ENCODE data around the gene MDH2.
"Not testable (repeated sequence)": the region's sequence is repeated elsewhere in the genome, so short reads cannot be mapped to it uniquely, and the experiment has no call there.

MDH2 gene

GRCh38 chr7:76072243-76073148 is 24.6 kb downstream of the MDH2 start:
- no peak for DNase-seq

GRCh38 chr7:76073335-76073990 is 25.6 kb downstream of the MDH2 start:
- DNase-seq = no peak

GRCh38 chr7:76074306-76074971 is 26.5 kb downstream of the MDH2 start:
- DNase-seq = no peak

GRCh38 chr7:76074972-76075370 is 27.1 kb downstream of the MDH2 start:
- no peak for DNase-seq

GRCh38 chr7:76076995-76077394 is 29.1 kb downstream of the MDH2 start:
- no peak for DNase-seq

- DNase-seq = peak; percentile 31
These were observed 29.5 kb downstream of the MDH2 start for GRCh38 chr7:76077435-76077834.

- DNase-seq = no peak
These were observed 32.3 kb downstream of the MDH2 start for GRCh38 chr7:76080204-76080603.

GRCh38 chr7:76084115-76084514 is 36.2 kb downstream of the MDH2 start:
- not testable (repeated sequence) for DNase-seq

- no peak for DNase-seq
These were observed 38.2 kb downstream of the MDH2 start for GRCh38 chr7:76086070-76086469.

- DNase-seq = not testable (repeated sequence)
These were observed 39.5 kb downstream of the MDH2 start for GRCh38 chr7:76087362-76087791.

- DNase-seq = peak; percentile 46
These were observed 42.1 kb downstream of the MDH2 start for GRCh38 chr7:76089865-76090475.

- DNase-seq = no peak
These were observed 43.6 kb downstream of the MDH2 start for GRCh38 chr7:76091506-76091905.

- not testable (repeated sequence) for DNase-seq
These were observed 45.6 kb downstream of the MDH2 start for GRCh38 chr7:76093531-76093930.

- not testable (repeated sequence) for DNase-seq
These were observed 46.4 kb downstream of the MDH2 start for GRCh38 chr7:76094326-76094725.

- no peak for DNase-seq
These were observed 48.0 kb downstream of the MDH2 start for GRCh38 chr7:76095908-76096307.

GRCh38 chr7:76101693-76102437 is 54.0 kb downstream of the MDH2 start:
- DNase-seq = not testable (repeated sequence)

- not testable (repeated sequence) for DNase-seq
These were observed 55.9 kb downstream of the MDH2 start for GRCh38 chr7:76103788-76104187.

- DNase-seq = not testable (repeated sequence)
These were observed 58.2 kb downstream of the MDH2 start for GRCh38 chr7:76106130-76106529.

GRCh38 chr7:76106893-76107292 is 59.0 kb downstream of the MDH2 start:
- no peak for DNase-seq

- peak; percentile 92 for DNase-seq
These were observed 60.8 kb downstream of the MDH2 start for GRCh38 chr7:76108540-76109233.

GRCh38 chr7:76113042-76113630 is 65.2 kb downstream of the MDH2 start:
- DNase-seq = not testable (repeated sequence)
